IMR-90 (cell line): Measurements from ENCODE around the gene ATP2B2. TPM values are rescaled to one million over a fixed set of nuclear protein-coding genes. Genes with fewer than 3 reads are reported as not detected.

ENCODE experiments used
- ATAC-seq: fragments of 200-7000 bp; cut with Tn5 transposase; 2 replicates; pipeline ENCODE4 v1.9.1; 2020; ENCODE audit warnings: low read depth, mild to moderate bottlenecking, moderate library complexity
- BruUV-seq: library from RNA; stranded (reverse); fragments of 400-500 nt; replicated peaks from 2 replicates; lab custom pipeline; 2021; lab: Mats Ljungman, UMichigan
- CTCF ChIA-PET: fragments of 300-600 bp; formaldehyde crosslinking; extraction: SDS; loops from one replicate; lab custom pipeline; 2021; ENCODE audit warnings: antibody characterized with exemption; lab: Yijun Ruan, JAX
- POLR2A ChIA-PET: fragments of 300-600 bp; sonication (Branson Sonifier 250); formaldehyde crosslinking; loops from one replicate; lab custom pipeline; 2022; ENCODE audit warnings: antibody characterized with exemption; ENCODE audit not compliant: unreplicated experiment; lab: Charles Lee
- DNase-seq: peaks from one replicate; pipeline ENCODE4 v3.0.0; 2013
- H2AFZ ChIP-seq: replicated peaks from 2 replicates; pipeline ENCODE3; 2013; ENCODE audit warnings: low read length, mild to moderate bottlenecking; ENCODE audit not compliant: poor library complexity
- H2AK5ac ChIP-seq: 2 replicates; pipeline ENCODE4 v1.6.1; 2013; ENCODE audit warnings: low read depth, low read length, inconsistent platforms
- H2AK9ac ChIP-seq: replicated peaks from 2 replicates; pipeline ENCODE3; 2013; ENCODE audit warnings: mild to moderate bottlenecking, low read depth, low read length, moderate library complexity; ENCODE audit not compliant: poor library complexity
- H2BK120ac ChIP-seq: 2 replicates; pipeline ENCODE4 v1.6.1; 2013; ENCODE audit warnings: low read depth, low read length, inconsistent platforms
- H2BK15ac ChIP-seq: 3 replicates; pipeline ENCODE4 v1.6.1; 2013; ENCODE audit warnings: low read depth, low read length, inconsistent platforms
- H2BK20ac ChIP-seq: 2 replicates; pipeline ENCODE4 v1.6.1; 2013; ENCODE audit warnings: low read depth, mild to moderate bottlenecking, inconsistent platforms, low read length, moderate library complexity
- H2BK5ac ChIP-seq: 2 replicates; pipeline ENCODE4 v1.6.1; 2013; ENCODE audit warnings: mild to moderate bottlenecking, low read depth, low read length, inconsistent platforms; ENCODE audit not compliant: poor library complexity, severe bottlenecking
- H3K14ac ChIP-seq: replicated peaks from 2 replicates; pipeline ENCODE4 v1.6.1; 2013; ENCODE audit warnings: low read depth, low read length, inconsistent platforms
- H3K18ac ChIP-seq: 2 replicates; pipeline ENCODE4 v1.6.1; 2013; ENCODE audit warnings: low read depth, low read length, control low read depth
- H3K23ac ChIP-seq: 2 replicates; pipeline ENCODE4 v1.6.1; 2013; ENCODE audit warnings: low read depth, low read length, inconsistent platforms
- H3K27ac ChIP-seq: 2 replicates; pipeline ENCODE4 v1.5.1; 2013; ENCODE audit warnings: mild to moderate bottlenecking, control low read depth, low read length; ENCODE audit not compliant: insufficient read depth
- H3K27me3 ChIP-seq: 2 replicates; pipeline ENCODE4 v1.6.1; 2013; ENCODE audit warnings: low read length; ENCODE audit not compliant: control insufficient read depth, insufficient read depth
- H3K36me3 ChIP-seq: 2 replicates; pipeline ENCODE4 v1.6.1; 2013; ENCODE audit warnings: low read length, mixed read lengths; ENCODE audit not compliant: control insufficient read depth, insufficient read depth
- H3K4ac ChIP-seq: 2 replicates; pipeline ENCODE4 v1.6.1; 2013; ENCODE audit warnings: low read depth, low read length, inconsistent platforms
- H3K4me1 ChIP-seq: 2 replicates; pipeline ENCODE4 v1.6.1; 2013; ENCODE audit warnings: low read length, mixed read lengths; ENCODE audit not compliant: control insufficient read depth, insufficient read depth
- H3K4me2 ChIP-seq: 2 replicates; pipeline ENCODE4 v1.6.1; 2013; ENCODE audit warnings: low read depth, mild to moderate bottlenecking, control low read depth, low read length, moderate library complexity
- H3K4me3 ChIP-seq: 2 replicates; pipeline ENCODE4 v1.5.1; 2013; ENCODE audit warnings: low read depth, mild to moderate bottlenecking, control low read depth, low read length, moderate library complexity; ENCODE audit not compliant: insufficient read depth
- H3K56ac ChIP-seq: 2 replicates; pipeline ENCODE4 v1.6.1; 2013; ENCODE audit warnings: low read length, inconsistent platforms; ENCODE audit not compliant: insufficient read depth; ENCODE audit errors: extremely low read depth
- H3K79me1 ChIP-seq, 2 experiments: 2 replicates each; pipeline ENCODE4 v1.6.1; 2013; ENCODE audit warnings: low read length in 2 of 2, inconsistent platforms in 1 of 2, low read depth in 1 of 2
- H3K9ac ChIP-seq: 2 replicates; pipeline ENCODE4 v1.6.1; 2013; ENCODE audit warnings: low read depth, low read length, control low read depth
- H3K9me1 ChIP-seq: 2 replicates; pipeline ENCODE4 v1.6.1; 2013; ENCODE audit warnings: low read length, inconsistent platforms; ENCODE audit not compliant: insufficient read depth
- H3K9me3 ChIP-seq: 2 replicates; pipeline ENCODE4 v1.6.1; 2013; ENCODE audit warnings: low read length; ENCODE audit not compliant: control insufficient read depth, insufficient read depth
- H4K20me1 ChIP-seq: 2 replicates; pipeline ENCODE4 v1.6.1; 2013; ENCODE audit warnings: low read length, inconsistent platforms; ENCODE audit not compliant: insufficient read depth
- H4K5ac ChIP-seq: 2 replicates; pipeline ENCODE4 v1.6.1; 2013; ENCODE audit warnings: mild to moderate bottlenecking, low read depth, low read length, control low read depth
- H4K8ac ChIP-seq, 2 experiments: 2 replicates each; pipeline ENCODE4 v1.6.1; 2013; ENCODE audit warnings: low read depth in 2 of 2, low read length in 2 of 2, control low read depth in 1 of 2, inconsistent platforms in 1 of 2
- H4K91ac ChIP-seq: 2 replicates; pipeline ENCODE4 v1.6.1; 2013; ENCODE audit warnings: low read depth, low read length, inconsistent platforms; ENCODE audit not compliant: insufficient read depth
- CHD1 ChIP-seq: IDR thresholded peaks from 2 replicates; pipeline ENCODE4 v1.6.1; 2012; ENCODE audit warnings: low read depth, low read length, improper control_type of control experiment
- CTCF ChIP-seq: conservative IDR thresholded peaks from 2 replicates; pipeline ENCODE4 v1.5.1; 2012; ENCODE audit warnings: mild to moderate bottlenecking, low read depth, low read length, improper control_type of control experiment
- FOS ChIP-seq: fragments of 150-350 bp; IDR thresholded peaks from 2 replicates; pipeline ENCODE4 v1.6.1; 2016; ENCODE audit warnings: low read depth, low read length
- MAFK ChIP-seq: IDR thresholded peaks from 2 replicates; pipeline ENCODE4 v1.6.1; 2012; ENCODE audit warnings: low read depth, low read length, improper control_type of control experiment
- MXI1 ChIP-seq: IDR thresholded peaks from 2 replicates; pipeline ENCODE4 v1.6.1; 2012; ENCODE audit warnings: low read depth, mild to moderate bottlenecking, low read length, moderate library complexity, borderline replicate concordance
- POLR2A ChIP-seq: IDR thresholded peaks from 2 replicates; pipeline ENCODE4 v1.6.1; 2012; ENCODE audit warnings: mild to moderate bottlenecking, low read depth, low read length
- RAD21 ChIP-seq: IDR thresholded peaks from 2 replicates; pipeline ENCODE4 v1.6.1; 2012; ENCODE audit warnings: low read length, improper control_type of control experiment
- RCOR1 ChIP-seq: IDR thresholded peaks from 2 replicates; pipeline ENCODE4 v1.6.1; 2012; ENCODE audit warnings: mild to moderate bottlenecking, low read length, improper control_type of control experiment; ENCODE audit not compliant: insufficient replicate concordance
- SMC3 ChIP-seq: fragments of 150-350 bp; IDR thresholded peaks from 2 replicates; pipeline ENCODE4 v1.6.1; 2016; ENCODE audit warnings: low read depth, mild to moderate bottlenecking, antibody characterized with exemption, low read length, moderate library complexity
- WGBS, 2 experiments: methylation state at CpG; one replicate each; pipeline versions ENCODE4 v1.1.5 to v1.1.7; 2013; ENCODE audit warnings: missing lambda C conversion rate in 2 of 2; ENCODE audit not compliant: insufficient read length in 1 of 2; ENCODE audit errors: extremely low coverage in 2 of 2; 5-methylcytosine and 5-hydroxymethylcytosine counted together
- dilution Hi-C: fragments of 300-500 bp; cut with HindIII; formaldehyde crosslinking; loops from one replicate; pipeline ENCODE4 v1.14.3; 2018; ENCODE audit warnings: low sequenced_read_pairs; ENCODE audit not compliant: unreplicated experiment
- in situ Hi-C: fragments of 300-500 bp; cut with MboI; formaldehyde crosslinking; loops from 3 replicates; pipeline ENCODE4 v1.14.3; 2019; ENCODE audit warnings: low sequenced_read_pairs, inconsistent platforms, mixed read lengths
- intact Hi-C: fragments of 100-400 bp; cut with micrococcal nuclease; formaldehyde crosslinking; loops from 2 replicates; pipeline ENCODE4 v1.10.0; 2022
- polyA plus RNA-seq, 3 experiments: library from polyadenylated mRNA; depleted of rRNA; stranded (reverse); fragments of >200 nt; gene quantifications; 2 replicates each; pipeline ENCODE4 v1.2.3, GENCODE V29; 2012; ENCODE audit warnings: low replicate concordance in 1 of 3
- total RNA-seq: library from RNA; depleted of rRNA; stranded (reverse); fragments of >200 nt; gene quantifications from 2 replicates; pipeline ENCODE4 v1.2.3, GENCODE V29; 2012
- TF ChIP-seq, protein P1 (sequence below): fragments of 150-350 bp; IDR thresholded peaks from 2 replicates; pipeline ENCODE4 v1.6.1; 2017; ENCODE audit warnings: mild to moderate bottlenecking, antibody characterized with exemption, low read length, low read depth
- TF ChIP-seq, protein P2 (sequence below): fragments of 150-350 bp; IDR thresholded peaks from 2 replicates; pipeline ENCODE4 v1.6.1; 2016; ENCODE audit warnings: low read depth, mild to moderate bottlenecking, low read length, moderate library complexity, borderline replicate concordance

Gene ATP2B2
- total and polyA plus RNA-seq, 2 of the 4 experiments (the other 2 are of a cell fraction), result under 0.01 to 0.02 TPM

GRCh38 chr3:10506696-10507095 lies 1.3 kb upstream of the ATP2B2 start:
- H3K9me3 ChIP-seq, result no peaks in the 10 kb centered on the region
- no peak overlapping the region for H2AFZ ChIP-seq
- no peaks in the 10 kb centered on the region for H4K20me1 ChIP-seq
- no peak overlapping the region for H3K23ac ChIP-seq
- H3K27ac ChIP-seq, result no peak overlapping the region
- BruUV-seq, result no TSS peak
- H4K8ac ChIP-seq, result no peak overlapping the region
- H3K9ac ChIP-seq, result no peak overlapping the region
- dilution Hi-C loops (no loop called here), in situ Hi-C loops (no loop called here), intact Hi-C loops (no loop called here)
- H3K9me1 ChIP-seq, result no peaks in the 10 kb centered on the region
- no peak overlapping the region for H3K4me3 ChIP-seq
- H3K36me3 ChIP-seq, result no peaks in the 10 kb centered on the region
- no peak overlapping the region for H2BK120ac ChIP-seq
- H3K14ac ChIP-seq, result no peak overlapping the region
- TF ChIP-seq SMC3, result no peak
- TF ChIP-seq CHD1, result no peak
- TF ChIP-seq POLR2A, result no peak
- TF ChIP-seq, protein P1, sequence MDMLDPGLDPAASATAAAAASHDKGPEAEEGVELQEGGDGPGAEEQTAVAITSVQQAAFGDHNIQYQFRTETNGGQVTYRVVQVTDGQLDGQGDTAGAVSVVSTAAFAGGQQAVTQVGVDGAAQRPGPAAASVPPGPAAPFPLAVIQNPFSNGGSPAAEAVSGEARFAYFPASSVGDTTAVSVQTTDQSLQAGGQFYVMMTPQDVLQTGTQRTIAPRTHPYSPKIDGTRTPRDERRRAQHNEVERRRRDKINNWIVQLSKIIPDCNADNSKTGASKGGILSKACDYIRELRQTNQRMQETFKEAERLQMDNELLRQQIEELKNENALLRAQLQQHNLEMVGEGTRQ, result no peak
- TF ChIP-seq RAD21, result no peak
- TF ChIP-seq CTCF, result no peak
- TF ChIP-seq, protein P2, sequence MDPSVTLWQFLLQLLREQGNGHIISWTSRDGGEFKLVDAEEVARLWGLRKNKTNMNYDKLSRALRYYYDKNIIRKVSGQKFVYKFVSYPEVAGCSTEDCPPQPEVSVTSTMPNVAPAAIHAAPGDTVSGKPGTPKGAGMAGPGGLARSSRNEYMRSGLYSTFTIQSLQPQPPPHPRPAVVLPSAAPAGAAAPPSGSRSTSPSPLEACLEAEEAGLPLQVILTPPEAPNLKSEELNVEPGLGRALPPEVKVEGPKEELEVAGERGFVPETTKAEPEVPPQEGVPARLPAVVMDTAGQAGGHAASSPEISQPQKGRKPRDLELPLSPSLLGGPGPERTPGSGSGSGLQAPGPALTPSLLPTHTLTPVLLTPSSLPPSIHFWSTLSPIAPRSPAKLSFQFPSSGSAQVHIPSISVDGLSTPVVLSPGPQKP, result no peak
- TF ChIP-seq RCOR1, result no peak
- TF ChIP-seq MAFK, result no peak
- TF ChIP-seq MXI1, result no peak
- no peak for TF ChIP-seq FOS
- POLR2A ChIA-PET, result no interaction called here
- no peak overlapping the region for H3K56ac ChIP-seq
- peaks cover 62% of the 10 kb centered on the region for H3K27me3 ChIP-seq
- H3K4ac ChIP-seq, result no peak overlapping the region
- H3K18ac ChIP-seq, result no peak overlapping the region
- H2AK9ac ChIP-seq, result no peak overlapping the region
- no peak overlapping the region for H2BK20ac ChIP-seq
- CTCF ChIA-PET, result no interaction called here
- H2BK5ac ChIP-seq, result no peak overlapping the region
- H2BK15ac ChIP-seq, result no peak overlapping the region
- H4K5ac ChIP-seq, result no peak overlapping the region
- no peak overlapping the region for H4K91ac ChIP-seq
- H3K79me1 ChIP-seq, result no peaks in the 10 kb centered on the region
- ATAC-seq (no peak), DNase-seq (no peak)
- WGBS, 2 experiments, result 78% methylated on average over 9 of the region's 14 CpGs; no CpG with 5 or more reads in 1 of the 2 experiments
- no peaks in the 10 kb centered on the region for H3K4me1 ChIP-seq
- no peak overlapping the region for H2AK5ac ChIP-seq
- no peak overlapping the region for H3K4me2 ChIP-seq
